ENCODE data around the gene PPFIBP1. TPM values are rescaled to one million over a fixed set of nuclear protein-coding genes. Genes with fewer than 3 reads are reported as not detected.
"Not testable (repeated sequence)": the region's sequence is repeated elsewhere in the genome, so short reads cannot be mapped to it uniquely, and the experiment has no call there.

The PPFIBP1 gene
- total and polyA plus RNA-seq, 10 donors, result 3.7 to 182 (median 92.4) TPM

GRCh38 chr12:27583981-27584380 lies 60.0 kb downstream of the PPFIBP1 start:
- no peak for DNase-seq
- TF ChIP-seq POLR2A (IDR thresholded peaks at IDR 0.05) (no peak), POLR2AphosphoS5 (IDR thresholded peaks at IDR 0.05) (peak in 1 of 3 donors; percentile 38)
- Histone ChIP-seq H3K27me3 (replicated peaks in 1 of 7) (no peaks in the 10 kb centered on the region), H3K36me3 (no peaks in the 10 kb centered on the region), H3K27ac (peak overlapping the region; percentile 21 to 80 (median 70)), H3K9me3 (no peaks in the 10 kb centered on the region), H3K4me3 (no peak overlapping the region), H3K4me1 (peaks cover 0 to 59% (median 38%) of the 10 kb centered on the region in 6 donors)
- intact Hi-C loops (cut with DNase I; ENCODE audit: low total_unique reads), result no loop called here
- WGBS, 5 donors, result 77 to 94% (median 85%) methylated on average over 6 of the region's 6 CpGs

DNA sequence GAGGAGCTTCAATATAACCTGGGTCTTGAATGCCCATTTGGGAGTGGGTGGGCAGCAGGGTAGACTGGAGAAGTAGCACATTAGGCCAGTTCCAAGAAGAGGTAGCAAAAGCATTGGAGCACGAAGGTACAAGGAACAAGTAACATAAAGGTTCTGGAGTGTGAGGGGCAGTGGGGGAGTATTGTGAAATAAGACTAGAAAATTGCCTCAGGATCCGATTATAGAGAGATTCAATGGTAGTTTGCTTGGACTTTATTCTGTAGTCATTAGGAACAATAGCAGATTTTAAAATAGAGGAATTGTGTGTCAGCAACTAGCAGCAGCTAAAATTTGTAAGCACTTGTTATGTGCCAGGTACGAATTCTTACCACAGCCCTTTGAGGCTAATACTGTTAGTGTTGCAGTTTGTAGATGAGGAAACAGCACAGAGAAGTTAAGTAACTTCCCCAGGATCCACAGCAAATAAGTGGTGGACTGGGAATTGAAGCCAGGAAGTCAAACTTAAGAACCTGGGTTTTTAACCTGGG lies 61.8 kb downstream of the PPFIBP1 start:
- TF ChIP-seq POLR2AphosphoS5 (IDR thresholded peaks at IDR 0.05) (no peak), POLR2A (IDR thresholded peaks at IDR 0.05) (no peak)
- TF ChIP-seq, protein P1, sequence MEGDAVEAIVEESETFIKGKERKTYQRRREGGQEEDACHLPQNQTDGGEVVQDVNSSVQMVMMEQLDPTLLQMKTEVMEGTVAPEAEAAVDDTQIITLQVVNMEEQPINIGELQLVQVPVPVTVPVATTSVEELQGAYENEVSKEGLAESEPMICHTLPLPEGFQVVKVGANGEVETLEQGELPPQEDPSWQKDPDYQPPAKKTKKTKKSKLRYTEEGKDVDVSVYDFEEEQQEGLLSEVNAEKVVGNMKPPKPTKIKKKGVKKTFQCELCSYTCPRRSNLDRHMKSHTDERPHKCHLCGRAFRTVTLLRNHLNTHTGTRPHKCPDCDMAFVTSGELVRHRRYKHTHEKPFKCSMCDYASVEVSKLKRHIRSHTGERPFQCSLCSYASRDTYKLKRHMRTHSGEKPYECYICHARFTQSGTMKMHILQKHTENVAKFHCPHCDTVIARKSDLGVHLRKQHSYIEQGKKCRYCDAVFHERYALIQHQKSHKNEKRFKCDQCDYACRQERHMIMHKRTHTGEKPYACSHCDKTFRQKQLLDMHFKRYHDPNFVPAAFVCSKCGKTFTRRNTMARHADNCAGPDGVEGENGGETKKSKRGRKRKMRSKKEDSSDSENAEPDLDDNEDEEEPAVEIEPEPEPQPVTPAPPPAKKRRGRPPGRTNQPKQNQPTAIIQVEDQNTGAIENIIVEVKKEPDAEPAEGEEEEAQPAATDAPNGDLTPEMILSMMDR (IDR thresholded peaks at IDR 0.05 in 8 of 11, conservative IDR thresholded peaks at IDR 0.05 in 3 of 11), result no peak
- no peak overlapping the region for H3K4me3 ChIP-seq
- intact Hi-C loops (cut with DNase I; ENCODE audit: low total_unique reads), result no loop called here
- no peak for DNase-seq
- peaks cover 0 to 56% (median 38%) of the 10 kb centered on the region in 6 donors for H3K4me1 ChIP-seq
- H3K9me3 ChIP-seq, result no peaks in the 10 kb centered on the region
- H3K36me3 ChIP-seq, result no peaks in the 10 kb centered on the region
- 45 to 87% (median 70%) methylated on average over 3 of the region's 3 CpGs for WGBS, 5 donors
- peak overlapping the region in 3 of 8 donors; percentile 10 to 80 (median 13) for H3K27ac ChIP-seq
- no peaks in the 10 kb centered on the region for H3K27me3 ChIP-seq (replicated peaks in 1 of 7)

- Histone ChIP-seq H3K27ac (peak overlapping the region in 3 of 8 donors; percentile 4 to 33 (median 27)), H3K4me1 (peaks cover 0 to 49% (median 33%) of the 10 kb centered on the region in 6 donors), H3K4me3 (peak overlapping the region in 3 of 8 donors; percentile 1 to 7 (median 5))
- DNase-seq; H3K27me3 ChIP-seq (replicated peaks in 1 of 7); intact Hi-C loops (cut with DNase I; ENCODE audit: low total_unique reads); H3K9me3 ChIP-seq; H3K36me3 ChIP-seq: not testable (repeated sequence)
- WGBS, 5 donors, result 14 to 27% (median 17%) methylated on average over 2 of the region's 2 CpGs
These were observed 64.2 kb downstream of the PPFIBP1 start for GRCh38 chr12:27588075-27588730.

DNA sequence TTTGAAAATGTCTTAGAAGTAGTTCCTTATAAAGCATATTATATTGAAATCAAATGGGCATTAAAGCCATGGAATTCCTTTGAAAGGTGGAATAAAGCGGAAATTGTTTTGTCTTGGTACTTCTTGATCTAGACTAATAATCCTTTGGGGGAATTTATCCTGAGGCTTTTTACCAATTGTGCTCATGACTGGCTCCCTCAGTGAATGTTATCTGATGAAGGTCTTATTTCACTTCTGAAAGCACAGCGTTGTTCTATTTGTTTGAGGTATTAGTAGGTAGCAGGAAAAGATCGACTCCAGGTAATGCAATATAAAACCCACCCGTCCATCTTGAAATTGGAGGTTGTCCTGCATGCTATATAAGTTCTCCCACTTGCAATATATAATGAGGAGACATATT lies 64.8 kb downstream of the PPFIBP1 start:
- Histone ChIP-seq H3K4me3 (no peak overlapping the region), H3K27me3 (replicated peaks in 1 of 7) (no peaks in the 10 kb centered on the region), H3K9me3 (no peaks in the 10 kb centered on the region), H3K36me3 (no peaks in the 10 kb centered on the region), H3K27ac (peak overlapping the region in 1 of 8 donors; percentile 27), H3K4me1 (peaks cover 0 to 44% (median 27%) of the 10 kb centered on the region in 6 donors)
- TF ChIP-seq, protein P1 (IDR thresholded peaks at IDR 0.05 in 8 of 11, conservative IDR thresholded peaks at IDR 0.05 in 3 of 11), result no peak
- TF ChIP-seq POLR2A (IDR thresholded peaks at IDR 0.05), result no peak
- DNase-seq, result no peak
- WGBS, 5 donors, result 78 to 93% (median 85%) methylated on average over 4 of the region's 4 CpGs
- intact Hi-C loops (cut with DNase I; ENCODE audit: low total_unique reads), result no loop called here

DNA sequence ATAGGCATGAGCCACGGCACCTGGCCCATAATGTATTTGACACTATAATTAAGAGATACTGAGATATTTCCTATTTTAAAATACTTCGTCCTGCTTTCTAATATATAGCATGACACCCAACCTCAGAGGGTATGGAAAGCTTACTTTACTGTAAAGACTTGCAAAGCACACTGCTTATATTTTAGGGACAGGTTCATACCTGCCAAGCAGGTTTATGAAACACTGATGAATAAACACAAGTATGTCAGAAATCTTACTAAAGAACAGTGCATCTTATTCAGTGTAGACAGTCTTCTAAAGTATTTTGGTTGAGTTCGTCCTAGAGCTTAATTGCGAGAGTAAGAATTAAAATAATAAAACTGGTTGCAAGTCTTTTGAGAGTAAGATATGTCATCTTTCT lies 65.4 kb downstream of the PPFIBP1 start:
- no peak for DNase-seq
- intact Hi-C loops (cut with DNase I; ENCODE audit: low total_unique reads), result no loop called here
- Histone ChIP-seq H3K27me3 (replicated peaks in 1 of 7) (no peaks in the 10 kb centered on the region), H3K4me3 (no peak overlapping the region), H3K27ac (no peak overlapping the region), H3K36me3 (no peaks in the 10 kb centered on the region), H3K4me1 (peaks cover 0 to 39% (median 23%) of the 10 kb centered on the region in 6 donors), H3K9me3 (no peaks in the 10 kb centered on the region)
- TF ChIP-seq POLR2AphosphoS5 (IDR thresholded peaks at IDR 0.05) (no peak), POLR2A (IDR thresholded peaks at IDR 0.05) (no peak)
- TF ChIP-seq, protein P1 (IDR thresholded peaks at IDR 0.05 in 8 of 11, conservative IDR thresholded peaks at IDR 0.05 in 3 of 11), result no peak
- 93 to 97% (median 94%) methylated on average over 4 of the region's 4 CpGs for WGBS, 5 donors

GRCh38 chr12:27591698-27592097 lies 67.7 kb downstream of the PPFIBP1 start:
- H3K27me3 ChIP-seq (replicated peaks in 1 of 7); H3K27ac ChIP-seq; intact Hi-C loops (cut with DNase I; ENCODE audit: low total_unique reads); H3K9me3 ChIP-seq; H3K36me3 ChIP-seq; DNase-seq; H3K4me3 ChIP-seq: not testable (repeated sequence)
- peaks cover 2 to 16% (median 12%) of the 10 kb centered on the region in 6 donors for H3K4me1 ChIP-seq
- WGBS, 5 donors, result 87 to 99% (median 97%) methylated on average over 3 of the region's 3 CpGs
